ENCODE measurements around the gene EIF3B.
"Not testable (repeated sequence)": the region's sequence is repeated elsewhere in the genome, so short reads cannot be mapped to it uniquely, and the experiment has no call there.

The EIF3B gene

GRCh38 chr7:2376351-2377154, 21.9 kb downstream of the EIF3B start:
- DNase-seq (ENCODE audit: low read depth in 3 of 3, low spot score in 1 of 3) = no peak

- DNase-seq (ENCODE audit: low read depth in 3 of 3, low spot score in 1 of 3) = not testable (repeated sequence)
Observed at GRCh38 chr7:2377492-2377891, 22.9 kb downstream of the EIF3B start.

GRCh38 chr7:2378125-2378524, 23.5 kb downstream of the EIF3B start:
- DNase-seq (ENCODE audit: low read depth in 3 of 3, low spot score in 1 of 3) = not testable (repeated sequence)

GRCh38 chr7:2379161-2379560, 24.5 kb downstream of the EIF3B start:
- DNase-seq (ENCODE audit: low read depth in 3 of 3, low spot score in 1 of 3) = no peak

- DNase-seq (ENCODE audit: low read depth in 3 of 3, low spot score in 1 of 3) = no peak
Observed at GRCh38 chr7:2379821-2380450, 25.3 kb downstream of the EIF3B start.

- no peak for DNase-seq (ENCODE audit: low read depth in 3 of 3, low spot score in 1 of 3)
Observed at GRCh38 chr7:2380461-2380860, 25.8 kb downstream of the EIF3B start.

GRCh38 chr7:2381227-2381626, 26.6 kb downstream of the EIF3B start:
- no peak for DNase-seq (ENCODE audit: low read depth in 3 of 3, low spot score in 1 of 3)

- no peak for DNase-seq (ENCODE audit: low read depth in 3 of 3, low spot score in 1 of 3)
Observed at GRCh38 chr7:2381881-2382509, 27.4 kb downstream of the EIF3B start.

- no peak for DNase-seq (ENCODE audit: low read depth in 3 of 3, low spot score in 1 of 3)
Observed at GRCh38 chr7:2383543-2384274, 29.1 kb downstream of the EIF3B start.

- DNase-seq (ENCODE audit: low read depth in 3 of 3, low spot score in 1 of 3) = no peak
Observed at GRCh38 chr7:2384354-2385243, 30.0 kb downstream of the EIF3B start.

- not testable (repeated sequence) for DNase-seq (ENCODE audit: low read depth in 3 of 3, low spot score in 1 of 3)
Observed at GRCh38 chr7:2386122-2386521, 31.5 kb downstream of the EIF3B start.

- no peak for DNase-seq (ENCODE audit: low read depth in 3 of 3, low spot score in 1 of 3)
Observed at GRCh38 chr7:2386964-2387669, 32.5 kb downstream of the EIF3B start.

- no peak for DNase-seq (ENCODE audit: low read depth in 3 of 3, low spot score in 1 of 3)
Observed at GRCh38 chr7:2387897-2388636, 33.4 kb downstream of the EIF3B start.

GRCh38 chr7:2388637-2388954, 34.0 kb downstream of the EIF3B start:
- no peak for DNase-seq (ENCODE audit: low read depth in 3 of 3, low spot score in 1 of 3)

GRCh38 chr7:2390020-2390816, 35.6 kb downstream of the EIF3B start:
- not testable (repeated sequence) for DNase-seq (ENCODE audit: low read depth in 3 of 3, low spot score in 1 of 3)

- no peak for DNase-seq (ENCODE audit: low read depth in 3 of 3, low spot score in 1 of 3)
Observed at GRCh38 chr7:2393706-2394105, 39.1 kb downstream of the EIF3B start.

- no peak for DNase-seq (ENCODE audit: low read depth in 3 of 3, low spot score in 1 of 3)
Observed at GRCh38 chr7:2394566-2395082, 40.0 kb downstream of the EIF3B start.

- no peak for DNase-seq (ENCODE audit: low read depth in 3 of 3, low spot score in 1 of 3)
Observed at GRCh38 chr7:2398506-2398905, 43.9 kb downstream of the EIF3B start.
